RPMI7951 (cell line): ENCODE data around the gene KIF26B. TPM values are rescaled to one million over a fixed set of nuclear protein-coding genes. Genes with fewer than 3 reads are reported as not detected.

Source experiments
- DNase-seq: peaks from one replicate; pipeline ENCODE4 v3.0.0-alpha.2; 2012; ENCODE audit warnings: low read depth
- total RNA-seq: library from RNA; depleted of rRNA; stranded (reverse); fragments of >200 nt; shearing (Covaris generic); gene quantifications from 2 replicates; pipeline ENCODE4 v1.2.3, GENCODE V29; 2014

KIF26B gene
- total RNA-seq, 1 experiment from 2014 or later = 2.3 TPM

- DNase-seq = no peak
Observed at GRCh38 chr1:245132771-245133170, 22.0 kb upstream of the KIF26B start.

- DNase-seq = peak; percentile 16
Observed at GRCh38 chr1:245133995-245134715, 20.6 kb upstream of the KIF26B start.

GRCh38 chr1:245142171-245142798, 12.5 kb upstream of the KIF26B start:
- no peak for DNase-seq

- DNase-seq = no peak
Observed at GRCh38 chr1:245142976-245143375, 11.8 kb upstream of the KIF26B start.

- DNase-seq = no peak
Observed at GRCh38 chr1:245143849-245144248, 10.9 kb upstream of the KIF26B start.

- DNase-seq = no peak
Observed at GRCh38 chr1:245148069-245148468, 6.7 kb upstream of the KIF26B start.

- DNase-seq = no peak
Observed at GRCh38 chr1:245148861-245149260, 5.9 kb upstream of the KIF26B start.

GRCh38 chr1:245153081-245153551, 1.7 kb upstream of the KIF26B start:
- DNase-seq = peak; percentile 70

- no peak for DNase-seq
Observed at GRCh38 chr1:245153552-245154428, 995 bp upstream of the KIF26B start.

- DNase-seq = peak; percentile 35
Observed at GRCh38 chr1:245155272-245156040, 671 bp downstream of the KIF26B start.

- DNase-seq = peak; percentile 76
Observed at GRCh38 chr1:245156041-245156735, 1.4 kb downstream of the KIF26B start.

GRCh38 chr1:245156736-245157505, 2.1 kb downstream of the KIF26B start:
- DNase-seq = peak; percentile 56

GRCh38 chr1:245158913-245159312, 4.1 kb downstream of the KIF26B start:
- no peak for DNase-seq

- no peak for DNase-seq
Observed at GRCh38 chr1:245160288-245160687, 5.5 kb downstream of the KIF26B start.

GRCh38 chr1:245160741-245161400, 6.1 kb downstream of the KIF26B start:
- DNase-seq = no peak

GRCh38 chr1:245161866-245162265, 7.1 kb downstream of the KIF26B start:
- DNase-seq = no peak

- peak; percentile 77 for DNase-seq
Observed at GRCh38 chr1:245166471-245166885, 11.7 kb downstream of the KIF26B start.

GRCh38 chr1:245168086-245168485, 13.3 kb downstream of the KIF26B start:
- peak; percentile 64 for DNase-seq

- no peak for DNase-seq
Observed at GRCh38 chr1:245168906-245169305, 14.1 kb downstream of the KIF26B start.

- DNase-seq = no peak
Observed at GRCh38 chr1:245169376-245169775, 14.6 kb downstream of the KIF26B start.
